HG03139 (cell line): ENCODE data around the gene SFN.

Experiments
- ATAC-seq: cut with Tn5 transposase; IDR thresholded peaks from one replicate; pipeline ENCODE4 v1.9.1; 2021; ENCODE audit not compliant: unreplicated experiment

Gene SFN

DNA sequence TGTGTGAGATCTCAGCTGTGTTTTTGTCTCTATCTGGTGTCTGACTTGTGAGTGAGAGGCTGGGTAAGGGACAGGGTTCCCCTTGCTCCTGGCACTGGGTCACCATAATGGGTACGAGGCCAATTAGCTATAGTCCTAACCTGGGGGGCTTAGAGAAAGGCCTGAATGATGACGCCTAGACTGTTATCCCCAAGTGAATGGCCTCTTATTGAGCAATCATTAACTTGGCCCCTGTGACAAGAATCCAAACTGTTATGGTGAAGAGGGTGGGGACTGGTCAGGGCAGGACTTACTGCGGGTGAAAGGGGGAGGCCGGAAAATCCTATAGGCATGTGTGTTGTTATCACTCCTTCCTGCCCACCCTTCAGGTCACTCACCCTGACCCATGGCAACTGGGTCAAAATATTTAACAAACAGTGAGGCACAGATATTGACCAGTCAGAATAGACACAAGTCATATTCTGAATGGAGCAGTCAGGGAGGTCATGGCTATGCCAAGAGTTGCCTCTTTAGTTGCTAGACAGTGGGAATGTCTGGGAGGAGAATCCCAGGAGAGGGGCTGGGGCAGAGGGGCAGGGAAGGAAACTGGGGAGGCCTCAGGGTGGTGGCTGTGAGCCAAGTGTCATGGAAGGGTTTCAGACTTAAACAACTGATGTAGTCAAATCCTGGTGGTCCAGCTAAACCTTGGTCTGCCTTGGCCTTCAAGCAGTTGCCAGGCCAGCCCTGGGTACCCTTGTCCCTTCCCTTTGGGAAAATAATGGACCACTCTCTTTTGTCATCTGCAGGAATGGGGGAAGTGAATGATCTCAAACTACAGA, 47.6 kb downstream of the SFN start:
- ATAC-seq: no peak

DNA sequence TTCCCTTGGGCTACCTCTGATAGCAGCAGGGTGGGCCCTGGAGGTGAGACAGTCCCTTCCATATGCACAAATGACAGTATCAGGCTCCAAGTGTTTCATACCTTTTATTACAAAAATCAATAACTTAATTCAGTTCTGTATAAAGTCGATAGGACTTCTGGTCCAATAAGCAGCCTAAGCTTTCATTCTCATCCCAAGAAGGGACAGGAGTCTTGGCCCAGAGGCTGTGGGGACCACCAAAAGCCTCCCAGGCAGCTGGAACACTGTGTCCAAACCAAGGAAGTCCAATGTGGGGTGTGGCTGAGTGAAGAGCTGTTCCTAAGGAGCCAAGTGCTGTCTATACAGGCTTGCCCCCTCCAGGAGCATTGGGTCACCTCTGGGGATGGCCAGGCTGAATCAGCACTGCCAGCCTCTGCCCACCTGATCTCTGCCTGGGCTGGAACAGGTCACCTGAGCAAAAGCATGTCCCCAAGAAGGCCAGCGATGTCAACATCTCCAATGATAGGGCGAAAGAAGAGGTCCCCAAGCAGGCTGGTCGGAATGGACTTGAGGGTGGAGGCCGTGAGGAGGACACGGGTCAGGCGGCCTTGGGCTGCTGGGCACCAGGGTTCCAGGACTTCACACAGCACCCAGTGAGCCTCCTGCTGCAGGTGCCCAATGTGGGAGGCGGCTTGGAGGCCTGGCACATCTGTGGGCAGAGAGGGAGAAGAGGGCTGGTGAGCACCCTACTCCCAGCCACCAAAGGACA, 48.6 kb downstream of the SFN start:
- no peak for ATAC-seq

DNA sequence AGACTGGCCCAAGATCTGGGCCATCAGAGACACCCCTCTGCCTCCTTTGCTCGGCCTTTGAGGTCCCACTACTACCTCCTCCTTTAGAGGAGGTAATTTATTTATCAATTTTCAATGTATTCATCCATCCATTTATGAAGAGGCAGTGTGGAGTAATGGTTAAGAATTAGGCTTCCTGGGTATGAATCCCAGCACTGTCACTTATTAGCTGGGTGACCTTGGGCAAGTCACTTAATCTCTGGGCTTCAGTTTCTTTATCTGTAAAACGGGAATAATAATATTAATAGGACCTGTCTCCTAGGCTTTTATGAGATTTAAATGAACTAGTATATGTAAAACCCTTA, 49.2 kb downstream of the SFN start:
- ATAC-seq: no peak

DNA sequence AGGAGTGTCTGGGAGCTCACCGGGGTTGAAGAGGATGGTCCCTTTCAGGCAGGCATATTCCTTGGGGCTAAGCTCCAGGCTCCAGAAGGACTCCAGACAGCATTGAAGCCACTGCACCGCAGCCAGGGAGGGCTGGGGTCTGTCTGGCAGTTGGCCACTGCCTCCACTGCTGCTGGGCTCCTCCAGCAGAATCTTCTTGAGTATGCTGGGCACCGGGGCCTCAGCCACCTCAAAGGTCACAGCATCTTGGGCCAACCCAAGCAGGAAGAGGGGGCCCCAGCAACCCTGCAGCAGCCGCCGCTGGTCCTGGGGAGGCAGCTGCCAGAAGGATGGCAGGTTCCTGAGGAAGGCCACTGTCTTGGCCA, 50.4 kb downstream of the SFN start:
- ATAC-seq: no peak
